ENCODE results near the gene GALNT9.

Gene GALNT9

GRCh38 chr12:132282950-132283771 lies 46.2 kb downstream of the GALNT9 start:
- Histone ChIP-seq H3K27ac (no peak overlapping the region), H3K4me3 (no peak overlapping the region)
- DNase-seq (ENCODE audit: low spot score), result no peak
- no peak for TF ChIP-seq CTCF (IDR thresholded peaks at IDR 0.05)

- no peak for DNase-seq (ENCODE audit: low spot score)
- H3K27ac ChIP-seq, result no peak overlapping the region
- no peak overlapping the region for H3K4me3 ChIP-seq
- TF ChIP-seq CTCF (IDR thresholded peaks at IDR 0.05), result no peak
Observed at GRCh38 chr12:132282031-132282949, 47.1 kb downstream of the GALNT9 start.

GRCh38 chr12:132281038-132281437 lies 48.4 kb downstream of the GALNT9 start:
- Histone ChIP-seq H3K4me3 (no peak overlapping the region), H3K27ac (no peak overlapping the region)
- no peak for TF ChIP-seq CTCF (IDR thresholded peaks at IDR 0.05)
- no peak for DNase-seq (ENCODE audit: low spot score)

GRCh38 chr12:132280406-132280805 lies 49.0 kb downstream of the GALNT9 start:
- DNase-seq (ENCODE audit: low spot score), result no peak
- TF ChIP-seq CTCF (IDR thresholded peaks at IDR 0.05), result no peak
- Histone ChIP-seq H3K4me3 (no peak overlapping the region), H3K27ac (no peak overlapping the region)

GRCh38 chr12:132279930-132280329 lies 49.5 kb downstream of the GALNT9 start:
- DNase-seq (ENCODE audit: low spot score), result no peak
- no peak for TF ChIP-seq CTCF (IDR thresholded peaks at IDR 0.05)
- no peak overlapping the region for H3K4me3 ChIP-seq
- no peak overlapping the region for H3K27ac ChIP-seq

GRCh38 chr12:132279184-132279889 lies 50.1 kb downstream of the GALNT9 start:
- DNase-seq (ENCODE audit: low spot score), result no peak
- no peak for TF ChIP-seq CTCF (IDR thresholded peaks at IDR 0.05)
- Histone ChIP-seq H3K4me3 (no peak overlapping the region), H3K27ac (no peak overlapping the region)
